Skin epidermis (tissue), 12 donors: ENCODE results near the gene C1orf198.
"Not testable (repeated sequence)": the region's sequence is repeated elsewhere in the genome, so short reads cannot be mapped to it uniquely, and the experiment has no call there.

Source experiments
- H3K27ac ChIP-seq, 21 experiments: fragments of 200-600 bp; sonication (generic) in 11 of 21; one replicate each; pipeline ENCODE4 v1.5.0; 2020; ENCODE audit warnings: mild to moderate bottlenecking in 3 of 21, inconsistent platforms in 2 of 21, moderate library complexity in 2 of 21
- H3K4me3 ChIP-seq, 7 experiments: fragments of 200-600 bp; sonication (generic) in 2 of 7; one replicate each; pipeline ENCODE4 v1.5.0; 2020; ENCODE audit warnings: inconsistent platforms in 2 of 7, mild to moderate bottlenecking in 2 of 7, moderate library complexity in 1 of 7

C1orf198 gene

GRCh38 chr1:230845184-230845583, 23.1 kb downstream of the C1orf198 start:
- H3K27ac ChIP-seq, H3K4me3 ChIP-seq: not testable (repeated sequence)

- no peak overlapping the region for H3K27ac ChIP-seq
Observed at GRCh38 chr1:230844561-230844960, 23.8 kb downstream of the C1orf198 start.

GRCh38 chr1:230843503-230844309, 24.6 kb downstream of the C1orf198 start:
- no peak overlapping the region for H3K4me3 ChIP-seq
- H3K27ac ChIP-seq, result no peak overlapping the region

More at GRCh38 chr1:230844561-230844960, 23.8 kb downstream of the C1orf198 start:
- H3K4me3 ChIP-seq, result no peak overlapping the region

- no peak overlapping the region for H3K27ac ChIP-seq
- no peak overlapping the region for H3K4me3 ChIP-seq
Observed at GRCh38 chr1:230842801-230843200, 25.5 kb downstream of the C1orf198 start.

- no peak overlapping the region for H3K27ac ChIP-seq
- H3K4me3 ChIP-seq, result no peak overlapping the region
Observed at GRCh38 chr1:230839173-230839572, 29.1 kb downstream of the C1orf198 start.

- no peak overlapping the region for H3K4me3 ChIP-seq
- no peak overlapping the region for H3K27ac ChIP-seq
Observed at GRCh38 chr1:230836793-230837192, 31.5 kb downstream of the C1orf198 start.

- H3K27ac ChIP-seq, result no peak overlapping the region
Observed at GRCh38 chr1:230836347-230836746, 32.0 kb downstream of the C1orf198 start.

GRCh38 chr1:230834292-230834691, 34.0 kb downstream of the C1orf198 start:
- Histone ChIP-seq H3K4me3 (no peak overlapping the region), H3K27ac (no peak overlapping the region)

More at GRCh38 chr1:230836347-230836746, 32.0 kb downstream of the C1orf198 start:
- no peak overlapping the region for H3K4me3 ChIP-seq

GRCh38 chr1:230833511-230833910, 34.8 kb downstream of the C1orf198 start:
- Histone ChIP-seq H3K27ac (no peak overlapping the region), H3K4me3 (no peak overlapping the region)

- Histone ChIP-seq H3K4me3 (no peak overlapping the region), H3K27ac (no peak overlapping the region)
Observed at GRCh38 chr1:230832476-230832875, 35.8 kb downstream of the C1orf198 start.

GRCh38 chr1:230831771-230832170, 36.5 kb downstream of the C1orf198 start:
- Histone ChIP-seq H3K27ac (no peak overlapping the region), H3K4me3 (no peak overlapping the region)

- Histone ChIP-seq H3K4me3 (no peak overlapping the region), H3K27ac (no peak overlapping the region)
Observed at GRCh38 chr1:230828421-230828820, 39.9 kb downstream of the C1orf198 start.

GRCh38 chr1:230827801-230828200, 40.5 kb downstream of the C1orf198 start:
- H3K27ac ChIP-seq, result no peak overlapping the region

GRCh38 chr1:230827081-230827681, 41.1 kb downstream of the C1orf198 start:
- Histone ChIP-seq H3K27ac (peak overlapping the region in 1 of 21 experiments; percentile 7), H3K4me3 (no peak overlapping the region)

More at GRCh38 chr1:230827801-230828200, 40.5 kb downstream of the C1orf198 start:
- H3K4me3 ChIP-seq, result no peak overlapping the region

GRCh38 chr1:230826166-230826875, 42.0 kb downstream of the C1orf198 start:
- H3K27ac ChIP-seq, result peak overlapping the region in 5 of 21 experiments; percentile 1 to 79 (median 34)
- no peak overlapping the region for H3K4me3 ChIP-seq

- no peak overlapping the region for H3K4me3 ChIP-seq
Observed at GRCh38 chr1:230825761-230826160, 42.6 kb downstream of the C1orf198 start.

GRCh38 chr1:230824919-230825721, 43.2 kb downstream of the C1orf198 start:
- Histone ChIP-seq H3K27ac (peak overlapping the region in 9 of 21 experiments; percentile 5 to 79 (median 48)), H3K4me3 (no peak overlapping the region)

More at GRCh38 chr1:230825761-230826160, 42.6 kb downstream of the C1orf198 start:
- H3K27ac ChIP-seq, result peak overlapping the region in 7 of 21 experiments; percentile 32 to 79 (median 47)

- H3K27ac ChIP-seq, result peak overlapping the region in 7 of 21 experiments; percentile 47 to 79 (median 58)
- H3K4me3 ChIP-seq, result no peak overlapping the region
Observed at GRCh38 chr1:230824551-230824918, 43.8 kb downstream of the C1orf198 start.

GRCh38 chr1:230823931-230824381, 44.4 kb downstream of the C1orf198 start:
- H3K27ac ChIP-seq, result peak overlapping the region in 10 of 21 experiments; percentile 25 to 79 (median 50)
- no peak overlapping the region for H3K4me3 ChIP-seq
